ENCODE data around the gene FURIN.

DNA sequence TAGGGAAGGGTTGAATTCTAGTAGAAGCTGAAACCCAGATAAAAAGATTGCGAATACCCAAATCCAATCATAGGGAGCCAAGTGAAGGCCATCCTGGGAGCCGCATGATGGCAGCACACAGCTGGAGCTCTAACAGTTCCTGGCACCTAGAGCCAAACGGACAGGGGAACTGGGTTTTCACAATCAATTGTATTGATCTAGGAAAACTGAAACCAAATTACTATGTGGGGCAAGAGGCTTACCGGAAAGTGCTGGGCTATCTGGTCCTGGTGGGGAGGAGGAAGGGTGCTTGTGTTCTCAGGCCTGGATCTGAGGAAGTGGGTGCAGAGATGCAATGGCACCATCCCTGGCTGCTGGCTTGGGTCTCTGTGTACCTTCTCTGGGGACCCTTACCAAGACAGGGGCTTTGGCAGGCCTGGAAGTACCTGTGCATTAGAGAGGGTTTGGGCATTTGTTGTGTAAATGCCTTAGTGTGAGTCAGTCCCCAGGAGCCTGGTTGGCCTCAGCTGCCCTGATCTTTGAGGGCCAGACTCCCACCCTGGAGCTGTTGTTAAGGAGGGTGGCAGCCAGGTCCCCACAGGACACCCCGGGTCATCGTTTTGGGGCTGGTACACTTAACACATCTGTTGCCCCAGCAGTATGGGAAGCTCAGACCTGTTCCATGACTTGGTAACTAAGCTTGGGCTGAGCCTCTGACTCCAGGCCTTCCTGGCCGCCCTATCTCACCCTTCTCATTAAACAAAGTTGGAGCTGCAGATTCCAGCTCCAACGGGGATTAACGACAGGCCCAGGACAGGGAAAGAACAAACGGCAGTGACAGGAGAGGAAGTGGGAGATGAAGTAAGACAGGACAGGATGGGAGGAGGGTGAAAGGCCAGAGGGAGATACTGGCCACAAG is 8.9 kb upstream of the FURIN start:
- TF ChIP-seq GATA2 (IDR thresholded peaks at IDR 0.05; ENCODE audit: low read depth, low read length) = no peak
- TF ChIP-seq GATA3 (IDR thresholded peaks at IDR 0.05; ENCODE audit: low read depth, low read length) = no peak

Measured in SH-SY5Y (cell line).